OCI-LY3 (cell line): Measurements from ENCODE around the gene PDE10A.

ENCODE experiments used
- H2AFZ ChIP-seq: fragments of 200-600, 300-600 bp; shearing (Covaris generic); 2 replicates; pipeline ENCODE4 v1.6.0; 2014; ENCODE audit warnings: antibody characterized with exemption, low read depth, low read length
- H3K27ac ChIP-seq: fragments of 200-600, 300-600 bp; sonication (generic); 2 replicates; pipeline ENCODE4 v1.5.1; 2014; ENCODE audit warnings: mild to moderate bottlenecking, low read length, moderate library complexity, mixed read lengths
- H3K27me3 ChIP-seq: fragments of 200-600, 300-600 bp; sonication (generic); 2 replicates; pipeline ENCODE4 v1.6.1; 2014; ENCODE audit warnings: low read depth, low read length, mixed read lengths
- H3K36me3 ChIP-seq: fragments of 200-600, 300-600 bp; sonication (generic); replicated peaks from 2 replicates; pipeline ENCODE3; 2014; ENCODE audit warnings: low read depth, low read length, mixed read lengths
- H3K4me1 ChIP-seq: fragments of 300-600, 200-600 bp; sonication (generic); 2 replicates; pipeline ENCODE4 v1.6.1; 2014; ENCODE audit warnings: low read length, mixed read lengths
- H3K4me2 ChIP-seq: fragments of 200-600, 300-600 bp; sonication (generic); 2 replicates; pipeline ENCODE4 v1.6.1; 2014; ENCODE audit warnings: low read length, mixed read lengths
- H3K4me3 ChIP-seq: fragments of 300-600, 200-600 bp; sonication (generic); 2 replicates; pipeline ENCODE4 v1.5.1; 2014; ENCODE audit warnings: antibody characterized with exemption, mild to moderate bottlenecking, low read length, moderate library complexity
- H3K79me2 ChIP-seq: fragments of 300-600, 200-600 bp; shearing (Covaris generic); 2 replicates; pipeline ENCODE4 v1.6.1; 2014; ENCODE audit warnings: mild to moderate bottlenecking, low read length, mixed read lengths
- H3K9ac ChIP-seq: fragments of 300-600, 200-600 bp; shearing (Covaris generic); 2 replicates; pipeline ENCODE4 v1.6.0; 2014; ENCODE audit warnings: mild to moderate bottlenecking, low read length, moderate library complexity
- H3K9me3 ChIP-seq: fragments of 200-600, 300-600 bp; shearing (Covaris generic); 2 replicates; pipeline ENCODE4 v1.6.1; 2014; ENCODE audit warnings: low read length, mixed read lengths; ENCODE audit not compliant: insufficient read depth
- H4K20me1 ChIP-seq: fragments of 200-600, 300-600 bp; sonication (generic); 2 replicates; pipeline ENCODE4 v1.6.1; 2016; ENCODE audit warnings: low read length, mixed read lengths; ENCODE audit not compliant: insufficient read depth
- CTCF ChIP-seq: fragments of 200-600, 300-600 bp; sonication (generic); IDR thresholded peaks from 2 replicates; pipeline ENCODE4 v1.5.1; 2014; ENCODE audit warnings: antibody characterized with exemption, low read length, low read depth
- EZH2phosphoT487 ChIP-seq: fragments of 200-600 bp; shearing (Covaris generic); IDR thresholded peaks from 2 replicates; pipeline ENCODE4 v1.6.1; 2018; ENCODE audit warnings: antibody characterized with exemption, mixed run types, low read depth

The PDE10A gene

GRCh38 chr6:165543781-165544180 is 119.3 kb downstream of the PDE10A start:
- Histone ChIP-seq H2AFZ (no peak overlapping the region), H3K79me2 (no peaks in the 10 kb centered on the region), H3K4me3 (no peak overlapping the region), H3K4me1 (no peaks in the 10 kb centered on the region), H3K27ac (no peak overlapping the region), H3K9ac (no peak overlapping the region), H3K27me3 (no peaks in the 10 kb centered on the region), H4K20me1 (no peaks in the 10 kb centered on the region), H3K4me2 (no peak overlapping the region), H3K36me3 (no peaks in the 10 kb centered on the region), H3K9me3 (no peaks in the 10 kb centered on the region)
- TF ChIP-seq EZH2phosphoT487 (no peak), CTCF (no peak)

GRCh38 chr6:165536911-165537310 is 126.1 kb downstream of the PDE10A start:
- Histone ChIP-seq H3K36me3 (no peaks in the 10 kb centered on the region), H3K4me2 (no peak overlapping the region), H3K27ac (no peak overlapping the region), H3K27me3 (no peaks in the 10 kb centered on the region), H3K9me3 (no peaks in the 10 kb centered on the region), H3K4me1 (no peaks in the 10 kb centered on the region), H3K79me2 (no peaks in the 10 kb centered on the region), H4K20me1 (no peaks in the 10 kb centered on the region), H2AFZ (no peak overlapping the region), H3K4me3 (no peak overlapping the region), H3K9ac (no peak overlapping the region)
- TF ChIP-seq EZH2phosphoT487 (no peak), CTCF (no peak)

DNA sequence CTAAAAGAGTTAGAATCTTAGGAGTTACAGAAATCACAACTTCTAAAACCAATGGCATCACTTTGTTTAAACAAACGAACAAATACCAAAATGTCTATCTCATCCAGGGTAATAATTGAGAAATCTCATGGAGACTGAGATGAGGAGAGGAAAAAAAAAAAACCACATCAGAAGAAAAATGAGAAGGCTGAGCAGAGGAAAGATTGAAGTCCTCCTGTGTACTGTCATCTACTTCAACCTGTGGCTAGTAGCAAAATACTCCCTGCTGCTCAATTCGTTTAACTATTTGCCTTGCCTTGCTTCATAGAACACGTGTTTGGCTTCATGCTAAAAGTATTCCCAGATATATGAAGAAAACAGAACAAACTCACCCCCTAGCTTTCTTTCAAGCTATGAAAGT is 143.7 kb downstream of the PDE10A start:
- H4K20me1 ChIP-seq: no peaks in the 10 kb centered on the region
- H2AFZ ChIP-seq: no peak overlapping the region
- no peaks in the 10 kb centered on the region for H3K4me1 ChIP-seq
- H3K4me3 ChIP-seq: no peak overlapping the region
- TF ChIP-seq CTCF (no peak), EZH2phosphoT487 (no peak)
- no peak overlapping the region for H3K4me2 ChIP-seq
- H3K9ac ChIP-seq: no peak overlapping the region
- H3K9me3 ChIP-seq: no peaks in the 10 kb centered on the region
- H3K36me3 ChIP-seq: no peaks in the 10 kb centered on the region
- H3K27ac ChIP-seq: no peak overlapping the region
- no peaks in the 10 kb centered on the region for H3K79me2 ChIP-seq
- H3K27me3 ChIP-seq: no peaks in the 10 kb centered on the region

DNA sequence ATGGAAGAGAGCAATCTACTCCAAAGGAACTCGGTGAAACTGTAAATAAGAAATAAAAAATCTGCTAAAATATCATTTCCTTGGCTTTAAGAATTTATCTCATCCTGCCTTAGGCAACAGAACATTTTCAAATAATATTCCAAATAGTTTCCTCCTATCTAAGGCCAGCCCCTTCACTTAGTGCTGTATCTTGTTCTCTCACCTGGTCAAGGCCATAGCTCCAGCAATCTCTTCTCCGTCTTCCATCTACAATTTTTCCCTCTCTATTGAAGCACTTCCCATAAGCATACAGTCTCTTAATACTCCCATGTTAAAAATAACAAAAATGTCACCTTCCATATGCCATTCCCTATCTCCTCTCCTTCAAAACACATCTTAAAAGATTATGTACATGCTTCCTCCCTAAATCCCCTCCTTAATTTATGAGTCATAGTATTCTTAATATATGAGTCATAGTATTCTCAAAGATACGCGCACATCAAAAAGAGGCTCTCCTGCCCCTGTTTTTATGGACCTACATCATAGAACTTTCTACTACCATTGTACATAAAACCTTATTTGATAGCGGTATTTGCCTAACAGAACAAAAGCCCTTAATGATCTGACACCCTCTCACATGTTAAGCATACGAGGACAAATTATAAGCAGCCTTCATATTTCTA is 146.9 kb downstream of the PDE10A start:
- Histone ChIP-seq H3K4me2 (no peak overlapping the region), H3K9me3 (no peaks in the 10 kb centered on the region), H3K36me3 (no peaks in the 10 kb centered on the region), H2AFZ (no peak overlapping the region), H4K20me1 (no peaks in the 10 kb centered on the region), H3K4me3 (no peak overlapping the region), H3K9ac (no peak overlapping the region), H3K27ac (no peak overlapping the region), H3K79me2 (no peaks in the 10 kb centered on the region), H3K4me1 (no peaks in the 10 kb centered on the region), H3K27me3 (no peaks in the 10 kb centered on the region)
- TF ChIP-seq EZH2phosphoT487 (no peak), CTCF (no peak)
